ENCODE data around the gene ELL. TPM values are rescaled to one million over a fixed set of nuclear protein-coding genes. Genes with fewer than 3 reads are reported as not detected.

The ELL gene
- total and polyA plus RNA-seq, 9 of the 15 experiments (the other 6 are each of a cell fraction or from before 2014, with no cell fraction given): 0.24 to 22.5 (median 4.1) TPM

- TF ChIP-seq SAFB2 (IDR thresholded peaks at IDR 0.05; ENCODE audit: borderline replicate concordance, low read depth, low read length, severe bottlenecking): no peak
- no peak for TF ChIP-seq ZNF592 (IDR thresholded peaks at IDR 0.05)
- TF ChIP-seq, protein P1, sequence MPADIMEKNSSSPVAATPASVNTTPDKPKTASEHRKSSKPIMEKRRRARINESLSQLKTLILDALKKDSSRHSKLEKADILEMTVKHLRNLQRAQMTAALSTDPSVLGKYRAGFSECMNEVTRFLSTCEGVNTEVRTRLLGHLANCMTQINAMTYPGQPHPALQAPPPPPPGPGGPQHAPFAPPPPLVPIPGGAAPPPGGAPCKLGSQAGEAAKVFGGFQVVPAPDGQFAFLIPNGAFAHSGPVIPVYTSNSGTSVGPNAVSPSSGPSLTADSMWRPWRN (IDR thresholded peaks at IDR 0.05; ENCODE audit: low read depth): no peak
- TF ChIP-seq TBL1XR1 (IDR thresholded peaks at IDR 0.05; ENCODE audit: low read length in 2 of 2): no peak
- no peak for TF ChIP-seq SRSF7 (optimal IDR thresholded peaks at IDR 0.05; ENCODE audit: low read depth, low read length)
- TF ChIP-seq, protein P2, sequence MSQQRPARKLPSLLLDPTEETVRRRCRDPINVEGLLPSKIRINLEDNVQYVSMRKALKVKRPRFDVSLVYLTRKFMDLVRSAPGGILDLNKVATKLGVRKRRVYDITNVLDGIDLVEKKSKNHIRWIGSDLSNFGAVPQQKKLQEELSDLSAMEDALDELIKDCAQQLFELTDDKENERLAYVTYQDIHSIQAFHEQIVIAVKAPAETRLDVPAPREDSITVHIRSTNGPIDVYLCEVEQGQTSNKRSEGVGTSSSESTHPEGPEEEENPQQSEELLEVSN (IDR thresholded peaks at IDR 0.05; ENCODE audit: borderline replicate concordance in 1 of 2, extremely low read depth in 1 of 2, insufficient read depth in 1 of 2, insufficient read length in 1 of 2, low read depth in 1 of 2, low read length in 1 of 2, poor library complexity in 1 of 2, severe bottlenecking in 1 of 2): no peak
- TF ChIP-seq LEF1 (IDR thresholded peaks at IDR 0.05): no peak
- TF ChIP-seq XRCC5 (IDR thresholded peaks at IDR 0.05; ENCODE audit: low read depth, low read length): no peak
- TF ChIP-seq POLR2B (IDR thresholded peaks at IDR 0.05; ENCODE audit: low read depth, partially characterized antibody): no peak
- TF ChIP-seq NR3C1 (CRISPR knock-in tag; IDR thresholded peaks at IDR 0.05): no peak
- no peak for TF ChIP-seq ZNF316 (IDR thresholded peaks at IDR 0.05)
- no peak for TF ChIP-seq ATF2 (CRISPR knock-in tag; IDR thresholded peaks at IDR 0.05)
- peak; percentile 92 for TF ChIP-seq LARP7 (IDR thresholded peaks at IDR 0.05)
- no peak for TF ChIP-seq MYNN (IDR thresholded peaks at IDR 0.05)
- TF ChIP-seq MYNN (CRISPR knock-in tag; IDR thresholded peaks at IDR 0.05): no peak
- no peak for TF ChIP-seq ZNF695 (CRISPR knock-in tag; IDR thresholded peaks at IDR 0.05)
- TF ChIP-seq BACH1 (tag; IDR thresholded peaks at IDR 0.05): no peak
- no peak for TF ChIP-seq FOXO4 (CRISPR knock-in tag; IDR thresholded peaks at IDR 0.05)
- TF ChIP-seq THRAP3 (IDR thresholded peaks at IDR 0.05; ENCODE audit: borderline replicate concordance): 0 out of 2 replicates have a peak, but pooled peaks have one; percentile 32
- no peak for TF ChIP-seq SMARCA4 (IDR thresholded peaks at IDR 0.05)
- TF ChIP-seq ZNF274 (IDR thresholded peaks at IDR 0.05; ENCODE audit: borderline replicate concordance, low read depth, low read length): no peak
- TF ChIP-seq XRCC4 (IDR thresholded peaks at IDR 0.05; ENCODE audit: extremely low read depth, insufficient read depth, insufficient read length): no peak
Observed at GRCh38 chr19:18467978-18468377, 53.9 kb downstream of the ELL start (continued).
